Measurements from ENCODE around the gene ACER2.

DNA sequence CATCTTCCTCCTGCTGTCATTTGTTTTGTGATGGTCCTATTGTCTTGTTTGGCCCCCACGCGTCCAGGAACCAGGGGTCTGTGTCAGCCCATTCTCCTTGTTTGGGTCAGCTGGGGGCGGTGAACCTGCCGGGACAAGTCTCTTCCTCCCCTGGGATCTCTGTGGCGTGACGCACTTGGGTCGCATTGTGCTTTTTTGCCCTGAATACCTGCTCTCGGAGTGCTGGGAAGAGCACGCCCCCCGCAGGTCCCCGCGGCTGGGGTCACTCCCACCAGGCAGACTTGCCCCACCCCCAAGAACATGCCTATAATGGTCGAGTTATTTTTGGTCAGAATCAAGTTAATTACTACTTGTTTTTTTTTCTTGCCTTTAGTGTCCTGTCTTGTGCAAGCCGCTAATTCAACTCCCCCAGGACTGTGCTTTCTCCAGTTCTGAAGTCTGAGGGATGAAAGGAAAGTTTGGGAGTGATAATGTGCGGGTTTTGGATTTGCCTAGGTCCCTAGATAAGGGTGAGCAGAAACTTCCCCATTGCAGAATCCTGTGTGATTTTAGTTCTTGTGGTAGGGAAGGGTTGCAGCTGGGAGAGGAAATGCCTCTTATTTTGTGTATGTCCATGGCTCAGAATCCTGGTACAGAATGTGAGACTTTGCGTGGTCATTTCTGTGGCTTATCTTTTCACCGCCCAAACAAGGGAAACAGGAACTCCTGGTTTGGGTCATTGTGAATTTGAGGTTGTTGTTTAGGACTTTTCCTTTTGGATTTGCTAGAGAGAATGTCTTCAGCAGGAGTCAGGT lies 789 bp downstream of the ACER2 start:
- TF ChIP-seq, protein P1, sequence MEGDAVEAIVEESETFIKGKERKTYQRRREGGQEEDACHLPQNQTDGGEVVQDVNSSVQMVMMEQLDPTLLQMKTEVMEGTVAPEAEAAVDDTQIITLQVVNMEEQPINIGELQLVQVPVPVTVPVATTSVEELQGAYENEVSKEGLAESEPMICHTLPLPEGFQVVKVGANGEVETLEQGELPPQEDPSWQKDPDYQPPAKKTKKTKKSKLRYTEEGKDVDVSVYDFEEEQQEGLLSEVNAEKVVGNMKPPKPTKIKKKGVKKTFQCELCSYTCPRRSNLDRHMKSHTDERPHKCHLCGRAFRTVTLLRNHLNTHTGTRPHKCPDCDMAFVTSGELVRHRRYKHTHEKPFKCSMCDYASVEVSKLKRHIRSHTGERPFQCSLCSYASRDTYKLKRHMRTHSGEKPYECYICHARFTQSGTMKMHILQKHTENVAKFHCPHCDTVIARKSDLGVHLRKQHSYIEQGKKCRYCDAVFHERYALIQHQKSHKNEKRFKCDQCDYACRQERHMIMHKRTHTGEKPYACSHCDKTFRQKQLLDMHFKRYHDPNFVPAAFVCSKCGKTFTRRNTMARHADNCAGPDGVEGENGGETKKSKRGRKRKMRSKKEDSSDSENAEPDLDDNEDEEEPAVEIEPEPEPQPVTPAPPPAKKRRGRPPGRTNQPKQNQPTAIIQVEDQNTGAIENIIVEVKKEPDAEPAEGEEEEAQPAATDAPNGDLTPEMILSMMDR (conservative IDR thresholded peaks at IDR 0.05; ENCODE audit: low read depth, low read length) = no peak
- no peak for TF ChIP-seq EZH2 (IDR thresholded peaks at IDR 0.05; ENCODE audit: borderline replicate concordance, low read depth, low read length, poor library complexity, severe bottlenecking)

All from A673 (cell line).